Stimulated activated CD8-positive, alpha-beta memory T cell treated with anti-CD3 and anti-CD28 coated beads, Interleukin-4, amount 100 ng/mL, for 4 hours (primary cell): Measurements from ENCODE around the gene ELAVL2.

Source experiments
- DNase-seq, 2 donors: peaks; one replicate each; pipeline ENCODE4 v3.0.0-alpha.2; 2020; ENCODE audit warnings: low read depth in 2 of 2, low spot score in 1 of 2

ELAVL2 gene

DNA sequence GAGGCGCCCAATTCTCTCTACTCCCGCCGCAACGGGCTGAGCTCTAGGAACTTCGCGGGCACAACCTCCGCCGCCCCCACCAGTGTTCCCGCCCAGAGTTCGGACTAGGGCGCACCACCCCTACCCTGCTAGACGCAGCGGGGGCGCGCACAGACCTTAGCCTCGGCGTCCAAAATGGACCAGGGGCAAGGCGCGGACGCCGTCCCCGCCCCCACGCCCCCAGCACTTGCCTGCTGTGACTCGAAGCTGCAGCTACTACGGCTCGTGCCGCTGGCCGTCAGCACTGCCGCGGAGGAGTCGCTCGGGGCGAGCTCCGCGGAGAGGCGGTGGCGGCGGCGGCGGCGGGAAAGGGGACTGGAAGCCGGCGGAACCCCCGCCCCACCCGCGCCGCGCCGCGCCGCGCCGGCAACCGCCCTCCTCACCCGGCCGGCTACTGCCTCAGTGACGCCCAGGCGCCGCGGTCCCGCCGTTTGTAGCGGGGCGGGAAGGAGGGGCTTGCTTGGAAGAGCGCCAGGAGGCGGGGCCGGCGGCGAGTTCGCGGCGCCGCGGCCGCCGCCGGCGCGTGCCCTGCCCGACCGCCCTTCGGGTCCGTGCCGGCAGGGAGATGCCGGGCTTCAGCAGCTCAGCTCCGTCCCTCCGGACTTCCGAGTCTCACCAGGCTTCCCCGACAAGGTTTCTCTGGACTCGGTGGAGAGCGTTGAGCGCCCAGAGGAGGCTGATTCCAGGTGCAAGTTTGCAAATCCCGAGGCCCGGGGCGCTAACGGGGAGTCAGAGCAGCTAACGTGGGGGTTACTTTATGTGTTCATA, 4.5 kb downstream of the ELAVL2 start:
- no peak for DNase-seq

DNA sequence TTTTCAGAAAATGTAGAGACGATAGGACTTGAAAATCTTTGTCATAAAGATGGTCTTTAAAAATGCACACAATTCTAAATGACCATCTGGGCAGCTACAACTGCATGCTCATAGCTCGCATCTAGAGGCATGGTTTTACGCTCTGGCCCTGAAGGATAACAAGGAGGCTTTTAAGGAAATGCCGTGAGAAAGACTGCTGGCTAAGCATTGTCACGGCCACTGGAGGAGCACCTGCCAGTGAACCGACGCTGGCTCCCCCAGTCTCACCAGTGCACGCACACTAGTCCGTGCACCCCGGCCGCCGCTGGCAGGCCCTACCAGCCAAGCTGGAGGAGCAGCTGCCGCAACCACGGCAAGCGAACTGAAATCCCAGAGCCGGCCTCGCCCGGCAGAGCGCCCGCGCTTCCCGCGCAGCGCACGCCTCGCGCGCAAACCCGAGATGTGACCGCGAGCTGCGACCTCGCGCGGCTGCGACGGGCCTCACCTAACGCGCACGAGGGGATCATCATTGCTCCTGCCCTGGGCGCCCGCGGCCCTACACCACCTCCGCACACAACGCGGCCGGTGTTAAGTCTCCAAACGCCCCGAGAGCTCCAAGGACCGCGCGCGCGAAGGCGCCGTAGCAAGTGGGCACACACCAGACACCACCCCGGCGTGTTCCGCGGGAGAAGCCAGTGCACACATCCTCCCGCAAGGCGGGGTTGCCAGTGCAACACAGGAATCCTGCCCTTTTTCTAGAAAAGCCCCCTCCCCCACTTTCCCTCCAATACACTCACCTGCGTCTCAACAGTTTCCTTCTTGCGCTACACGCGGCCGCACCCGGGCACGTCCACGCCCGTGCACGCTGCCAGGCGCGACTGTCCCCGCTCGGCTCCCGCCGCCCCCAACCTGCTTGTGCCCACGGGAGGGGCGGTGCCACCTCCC, 5.3 kb downstream of the ELAVL2 start:
- DNase-seq = no peak

DNA sequence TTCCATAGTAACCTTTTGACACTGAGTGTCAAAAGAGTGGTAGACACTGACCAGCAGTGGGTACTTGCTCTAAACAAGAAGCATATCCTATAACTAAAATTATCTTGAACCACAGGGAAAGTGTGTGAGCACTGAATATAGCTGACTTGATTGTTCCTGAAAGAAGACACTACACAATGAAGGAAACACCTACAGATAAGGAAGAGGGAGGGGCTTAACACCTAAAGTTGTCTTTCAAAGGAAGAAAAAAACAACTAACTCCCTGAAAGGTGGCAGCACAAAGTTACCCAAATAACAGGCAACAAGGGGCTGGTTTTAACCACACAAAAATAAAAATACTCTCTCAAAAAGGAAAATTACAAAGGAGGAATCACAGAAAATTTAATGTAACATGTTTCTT, 6.6 kb downstream of the ELAVL2 start:
- no peak for DNase-seq

DNA sequence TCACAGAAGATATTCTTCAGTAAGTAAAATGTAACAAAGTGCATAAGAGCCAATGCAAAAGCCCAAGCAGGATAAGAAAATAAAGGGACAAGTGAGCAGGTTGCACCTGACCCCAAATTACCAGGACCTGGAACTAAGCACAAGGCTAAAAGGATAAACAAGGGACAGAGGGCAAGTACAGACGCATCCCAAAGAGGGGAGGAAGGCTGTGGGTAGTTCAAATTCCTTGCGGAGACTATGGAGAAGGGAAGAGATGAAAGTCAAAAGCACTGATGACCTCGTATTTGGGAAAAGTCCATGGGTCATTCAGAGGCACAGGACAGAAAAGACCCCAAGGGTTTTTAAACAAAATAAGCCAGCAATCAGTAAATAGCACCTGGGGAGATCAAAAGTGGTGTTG, 11.8 kb downstream of the ELAVL2 start:
- DNase-seq = no peak

DNA sequence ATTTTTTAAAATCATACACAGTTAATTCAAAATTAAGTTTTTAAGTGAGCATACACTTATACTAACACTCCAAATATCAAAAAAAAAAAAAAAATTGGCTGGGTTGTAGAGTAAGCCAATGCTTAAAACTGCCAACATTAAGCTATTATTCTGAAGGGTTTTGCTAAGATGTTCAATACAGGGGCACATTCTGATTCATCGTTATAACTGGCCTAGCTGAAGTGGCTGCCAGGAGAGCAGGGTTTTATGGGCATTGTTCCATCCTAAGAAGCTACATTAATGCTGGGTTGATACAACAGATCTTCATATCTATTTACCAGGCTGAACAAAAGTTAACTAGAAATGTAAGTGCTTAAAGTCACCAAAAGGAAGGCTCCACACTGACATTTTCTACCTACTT, 13.4 kb downstream of the ELAVL2 start:
- DNase-seq = no peak

DNA sequence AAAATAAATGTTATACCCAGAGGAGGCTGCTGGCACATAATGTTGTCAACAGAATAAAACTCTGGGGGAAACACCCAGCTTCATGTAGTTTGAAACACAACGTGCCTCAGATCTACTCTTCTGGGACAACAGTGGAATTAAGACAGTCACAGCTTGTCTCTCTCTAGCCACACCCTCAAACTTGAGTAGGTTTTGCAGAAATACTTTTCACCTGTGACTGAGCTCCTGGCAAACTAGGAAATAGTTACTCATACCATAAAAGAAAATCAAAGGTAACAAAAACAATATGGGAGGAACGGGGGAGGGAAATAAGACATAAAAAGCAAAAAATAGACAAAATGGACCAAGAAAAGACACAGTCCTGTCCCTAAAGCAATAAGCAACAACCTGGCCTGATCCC, 14.4 kb downstream of the ELAVL2 start:
- DNase-seq = no peak

DNA sequence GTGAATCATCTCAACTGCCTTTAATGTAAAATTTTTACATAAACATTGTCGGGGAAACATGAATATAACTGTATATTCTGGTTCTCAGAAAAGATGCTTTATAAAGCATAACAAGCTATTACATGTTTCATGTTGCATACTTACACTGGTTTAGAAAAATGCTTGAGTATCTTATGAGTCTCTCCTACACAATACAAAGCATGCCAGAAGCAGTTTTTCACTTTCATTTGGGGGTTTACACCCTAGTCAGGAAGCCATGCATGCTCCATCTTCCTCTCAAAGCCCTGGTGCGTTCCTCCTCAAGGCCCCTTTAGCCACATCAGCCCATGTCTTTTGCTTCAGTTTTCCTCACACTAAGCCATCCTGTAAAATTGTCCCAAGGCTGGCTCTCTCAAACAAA, 22.8 kb downstream of the ELAVL2 start:
- no peak for DNase-seq

DNA sequence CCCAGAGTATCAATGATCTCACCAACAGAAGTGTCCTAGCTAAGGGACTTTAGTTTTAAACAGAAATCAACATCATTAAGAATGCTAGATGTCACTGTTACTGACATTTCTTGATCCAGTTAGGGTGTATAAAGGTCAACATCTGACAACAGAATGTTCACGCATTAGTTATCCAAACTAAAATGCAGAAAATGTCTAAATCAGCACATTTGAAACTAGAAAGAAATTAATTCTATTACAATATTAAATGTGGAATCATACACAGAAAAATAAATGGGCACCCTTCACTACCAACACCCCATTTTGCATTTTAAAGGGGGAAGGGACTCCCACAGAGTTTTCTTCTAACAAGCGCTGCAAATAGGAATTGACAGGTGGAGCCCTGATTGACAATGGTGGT, 24.5 kb downstream of the ELAVL2 start:
- DNase-seq = no peak

DNA sequence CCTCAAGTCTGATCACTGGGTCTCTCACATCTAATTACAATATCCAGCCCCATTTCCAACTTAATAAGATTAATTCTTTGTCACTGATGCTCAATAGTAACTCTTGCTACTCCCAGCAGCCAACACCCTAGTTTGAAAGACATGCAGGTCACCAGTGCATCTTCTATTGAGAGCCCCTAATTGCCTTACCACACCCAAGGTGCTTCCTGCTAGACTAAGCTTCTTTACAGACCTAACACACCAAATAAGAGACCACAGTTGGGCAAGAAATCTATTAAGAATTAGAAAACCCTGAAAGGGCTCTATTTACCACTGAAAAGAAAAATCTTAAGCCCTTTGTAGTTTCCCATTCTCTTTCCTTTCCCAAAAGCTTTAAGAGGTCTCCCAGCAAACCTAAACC, 26.5 kb downstream of the ELAVL2 start:
- no peak for DNase-seq

DNA sequence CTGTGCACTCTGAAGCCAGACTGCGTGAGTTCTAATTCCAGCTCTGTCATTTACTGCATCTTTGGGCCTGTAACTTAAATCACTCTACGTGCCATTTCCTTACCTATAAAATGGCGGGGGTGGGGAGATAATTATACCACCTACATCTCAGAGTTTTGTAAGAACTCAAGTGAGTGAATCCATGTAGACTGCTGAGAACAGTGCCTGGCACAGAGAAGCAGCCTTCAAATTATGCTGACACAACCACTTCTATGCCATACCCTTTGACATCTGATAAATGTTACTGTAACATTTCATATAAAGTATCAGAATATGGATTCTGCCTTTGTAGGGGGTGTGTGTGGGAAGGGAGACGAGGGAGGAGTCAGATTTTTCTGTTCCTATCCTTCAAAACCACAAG, 27.7 kb downstream of the ELAVL2 start:
- no peak for DNase-seq

DNA sequence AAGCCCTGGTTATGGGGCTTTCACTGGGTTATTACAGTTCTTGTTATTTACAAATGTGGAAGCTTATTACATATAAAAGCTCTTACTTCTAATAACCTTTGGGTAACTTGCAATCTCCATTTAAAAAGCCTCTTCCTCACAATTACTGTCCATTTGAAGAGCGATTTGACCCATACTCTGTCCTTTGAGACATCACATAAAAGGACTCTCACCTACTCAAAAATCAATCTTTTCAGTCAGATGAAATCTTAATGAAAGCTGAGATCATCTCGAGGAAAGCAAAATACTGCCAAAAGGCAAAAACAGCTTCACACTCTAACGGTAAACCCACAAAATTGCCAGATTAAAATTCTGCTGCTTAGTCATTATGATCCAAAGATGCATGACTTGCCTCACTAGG, 29.8 kb downstream of the ELAVL2 start:
- DNase-seq = no peak

DNA sequence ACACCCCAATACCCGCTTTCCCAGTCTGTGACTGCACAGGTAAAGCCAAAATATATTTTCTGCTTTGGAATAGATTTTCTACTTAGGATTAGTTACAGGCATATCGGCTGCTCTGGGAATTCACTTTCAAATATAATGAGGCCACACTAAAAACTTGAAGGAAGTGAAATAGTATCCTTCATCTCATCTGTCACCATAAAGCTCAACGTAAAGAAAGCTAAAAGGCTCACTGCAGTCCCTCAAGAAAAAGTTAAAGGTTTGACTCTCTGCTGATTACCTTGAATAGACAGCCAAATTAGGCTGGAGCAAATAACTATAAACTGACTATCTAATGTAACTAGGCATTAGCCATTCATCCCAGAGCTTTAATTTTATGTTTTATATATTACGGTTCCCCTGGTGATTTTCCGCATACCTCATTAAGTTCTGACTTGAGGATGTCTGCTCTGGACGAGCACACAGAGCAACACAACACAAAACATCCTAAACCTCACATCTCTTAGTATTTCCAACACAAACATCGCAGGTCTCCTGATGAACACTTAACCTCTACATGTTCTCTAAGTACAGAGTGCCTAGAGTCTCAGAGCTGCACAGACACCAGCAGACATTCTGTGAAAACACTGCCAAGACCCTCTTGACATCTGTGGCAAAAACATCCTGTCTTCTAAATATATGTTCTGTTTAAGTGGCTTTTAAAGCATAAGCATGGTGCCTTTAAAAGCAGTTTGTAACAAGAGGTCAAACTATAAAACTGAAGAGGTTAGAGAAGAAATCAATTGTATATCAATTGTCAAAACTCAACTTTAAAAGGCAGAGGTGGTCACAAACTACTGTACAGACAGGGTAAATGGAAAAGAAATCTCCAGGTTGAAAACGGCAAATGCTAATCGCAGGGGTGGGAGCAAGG, 35.4 kb downstream of the ELAVL2 start:
- no peak for DNase-seq

DNA sequence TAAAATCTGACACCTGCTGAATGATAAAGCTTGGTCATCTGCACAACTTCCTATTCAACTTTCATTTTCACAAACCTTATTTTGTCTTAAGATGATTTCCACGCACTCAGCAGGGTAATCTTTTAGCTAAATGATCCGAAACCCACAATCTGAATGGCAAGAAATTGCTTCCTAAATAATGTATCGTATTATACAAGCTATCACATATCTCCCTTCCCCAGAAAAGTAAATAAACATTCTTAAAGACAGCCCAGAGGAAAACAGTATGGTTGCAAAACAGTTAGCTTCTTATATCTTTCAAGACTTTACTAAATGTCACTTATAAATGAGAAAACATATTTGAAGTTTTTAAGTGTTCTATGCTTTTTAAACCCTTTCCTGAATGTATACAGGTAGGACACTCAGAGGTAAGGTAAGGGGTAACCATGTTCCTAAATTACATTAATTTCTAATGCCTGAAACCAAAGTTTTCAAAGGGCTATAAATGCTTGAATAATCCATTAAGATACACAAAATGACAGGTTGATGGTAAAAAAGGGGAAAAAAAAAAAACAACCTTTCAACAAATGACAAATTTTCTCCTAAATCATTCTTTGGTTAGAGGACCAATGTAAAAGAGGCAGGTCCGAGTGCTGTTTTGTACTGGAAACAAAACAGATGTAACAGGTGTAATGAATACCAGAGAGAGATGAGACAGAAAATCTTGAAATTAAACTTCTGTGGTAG, 36.3 kb downstream of the ELAVL2 start:
- DNase-seq = no peak

DNA sequence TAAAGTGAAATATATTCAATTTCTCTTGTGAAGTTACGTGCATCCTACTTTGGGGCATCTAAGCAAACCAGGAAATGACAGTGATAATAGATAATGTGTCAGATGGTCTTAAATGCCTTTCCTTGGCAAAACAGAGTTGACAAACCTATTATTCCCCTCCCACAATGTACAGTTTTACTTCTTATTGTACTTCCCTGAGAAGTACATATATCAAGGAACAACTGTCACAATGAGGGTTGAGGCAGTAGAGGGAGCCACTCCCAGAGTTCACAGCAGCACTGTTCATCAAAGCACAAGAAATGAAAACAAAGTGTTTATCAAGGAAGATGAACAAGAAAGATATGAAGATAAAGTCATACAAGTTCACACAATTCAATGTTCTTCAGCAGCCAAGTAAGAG, 41.1 kb downstream of the ELAVL2 start:
- no peak for DNase-seq

DNA sequence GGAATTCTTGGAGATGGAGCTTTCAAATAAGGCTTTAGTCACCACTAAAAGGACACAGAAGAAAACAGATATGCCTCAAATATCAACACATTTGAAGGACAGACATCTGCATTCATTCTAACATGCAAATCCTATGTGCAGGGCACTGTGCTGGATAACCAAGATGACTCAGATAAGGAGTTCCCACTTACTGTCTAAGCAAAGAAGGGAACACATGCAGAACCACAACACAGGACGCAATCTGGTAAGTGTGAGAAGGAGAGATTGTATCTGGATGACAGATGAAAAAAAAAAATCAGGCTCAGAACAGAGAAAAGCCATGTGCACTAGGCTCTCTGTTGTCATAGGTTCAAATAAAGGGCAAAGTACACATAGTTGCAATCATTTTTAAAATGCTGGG, 42.5 kb downstream of the ELAVL2 start:
- DNase-seq = no peak

DNA sequence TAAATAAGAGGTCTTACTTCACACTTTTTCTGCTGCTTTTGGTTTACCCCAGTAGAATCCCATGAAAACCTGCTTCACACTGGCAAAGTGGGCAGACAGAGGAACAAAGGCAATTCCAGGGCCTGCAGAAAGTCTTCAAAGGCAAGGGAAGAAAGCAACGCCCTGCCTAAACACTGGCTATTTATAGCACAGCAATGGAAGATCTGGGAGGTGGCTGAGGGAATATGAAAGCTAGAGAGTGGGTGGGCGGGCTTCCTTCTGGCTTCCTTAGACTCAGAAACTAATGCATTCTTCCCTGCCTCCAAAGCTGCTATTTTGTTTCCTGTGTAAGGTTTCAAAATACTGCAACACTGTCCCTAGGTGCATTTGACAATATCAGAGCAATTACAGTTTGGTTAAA, 46.8 kb downstream of the ELAVL2 start:
- DNase-seq = no peak

DNA sequence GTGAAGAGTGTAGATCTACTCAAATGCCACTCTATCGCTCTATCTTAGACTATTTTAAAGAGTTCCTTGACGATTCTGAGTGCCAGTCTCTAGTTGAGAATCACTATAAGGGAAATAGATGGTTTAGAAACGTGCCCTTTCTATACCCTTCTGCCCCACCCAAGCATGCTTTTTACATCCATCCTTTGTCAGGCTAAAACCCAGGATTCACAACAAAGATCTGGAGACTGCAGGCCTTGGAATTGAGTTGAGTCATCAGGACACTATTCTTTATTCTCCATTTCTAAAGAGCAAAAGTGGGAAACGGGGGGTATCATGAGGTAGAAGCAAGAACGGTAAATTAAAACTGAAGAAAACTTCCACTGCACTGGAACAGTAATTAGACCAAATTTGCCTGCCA, 48.7 kb downstream of the ELAVL2 start:
- no peak for DNase-seq

DNA sequence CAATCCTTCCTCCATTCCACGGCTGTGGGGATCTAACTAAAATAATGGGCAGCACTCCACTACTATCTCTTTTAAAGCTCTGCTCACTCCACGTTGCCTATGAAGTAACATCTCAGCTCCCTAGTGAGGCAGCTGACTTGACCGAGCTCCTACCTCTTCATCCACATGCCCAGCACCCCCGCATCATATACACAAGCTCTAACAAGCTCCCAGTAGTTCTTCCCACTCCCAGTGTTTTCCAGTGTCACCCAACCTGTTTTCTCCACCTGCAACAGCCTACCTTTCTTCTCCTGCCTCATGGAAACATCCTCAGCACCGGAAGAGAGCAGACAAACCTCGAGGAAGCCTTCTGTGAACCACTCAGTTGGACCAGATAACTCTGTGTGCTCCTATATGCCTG, 50.5 kb downstream of the ELAVL2 start:
- no peak for DNase-seq

DNA sequence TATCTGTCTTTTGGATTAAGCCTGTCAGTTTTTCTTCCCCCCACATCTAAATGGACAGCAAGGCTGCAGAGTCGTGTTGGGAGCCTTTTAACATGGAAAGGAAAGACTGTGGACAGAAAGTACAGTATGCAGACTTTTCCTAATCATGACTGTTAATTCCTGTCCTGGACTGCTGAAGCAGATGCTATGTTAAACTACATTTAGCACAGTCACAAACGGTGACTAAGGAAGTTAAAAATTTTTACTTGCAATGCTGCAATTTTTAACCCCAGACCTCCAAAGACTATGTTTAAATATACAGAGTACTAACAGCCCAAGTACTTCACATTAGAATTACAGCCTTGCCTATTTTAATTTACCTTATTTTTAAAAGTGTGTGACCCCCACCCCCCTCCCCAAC, 51.8 kb downstream of the ELAVL2 start:
- DNase-seq = no peak

DNA sequence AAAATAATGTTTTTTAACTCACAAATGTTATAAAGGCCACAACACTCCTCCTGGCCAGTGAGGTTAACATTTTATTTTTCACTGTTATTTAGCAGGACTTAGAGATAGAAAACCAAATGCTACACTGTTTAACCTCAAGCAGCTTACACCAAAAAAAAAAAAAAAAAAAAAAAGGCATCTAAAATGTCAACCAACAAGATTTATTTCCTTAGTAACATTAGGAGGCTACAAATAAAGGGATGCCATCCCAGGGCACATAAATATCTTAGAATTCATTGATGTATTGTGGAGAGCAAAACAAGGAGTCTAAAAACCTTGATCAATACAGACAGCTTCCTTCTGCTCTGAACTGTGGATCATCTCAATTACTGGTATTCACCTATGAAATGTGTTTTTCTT, 53.7 kb downstream of the ELAVL2 start:
- no peak for DNase-seq
